ENCODE results near the gene SLC24A4.

The SLC24A4 gene, protein sequence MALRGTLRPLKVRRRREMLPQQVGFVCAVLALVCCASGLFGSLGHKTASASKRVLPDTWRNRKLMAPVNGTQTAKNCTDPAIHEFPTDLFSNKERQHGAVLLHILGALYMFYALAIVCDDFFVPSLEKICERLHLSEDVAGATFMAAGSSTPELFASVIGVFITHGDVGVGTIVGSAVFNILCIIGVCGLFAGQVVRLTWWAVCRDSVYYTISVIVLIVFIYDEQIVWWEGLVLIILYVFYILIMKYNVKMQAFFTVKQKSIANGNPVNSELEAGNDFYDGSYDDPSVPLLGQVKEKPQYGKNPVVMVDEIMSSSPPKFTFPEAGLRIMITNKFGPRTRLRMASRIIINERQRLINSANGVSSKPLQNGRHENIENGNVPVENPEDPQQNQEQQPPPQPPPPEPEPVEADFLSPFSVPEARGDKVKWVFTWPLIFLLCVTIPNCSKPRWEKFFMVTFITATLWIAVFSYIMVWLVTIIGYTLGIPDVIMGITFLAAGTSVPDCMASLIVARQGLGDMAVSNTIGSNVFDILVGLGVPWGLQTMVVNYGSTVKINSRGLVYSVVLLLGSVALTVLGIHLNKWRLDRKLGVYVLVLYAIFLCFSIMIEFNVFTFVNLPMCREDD

GRCh38 chr14:92323011-92323915 lies at the start of gene SLC24A4:
SLC24A4 (plus strand) TSS chr14:92323165; CDS start chr14:92323831, 666 bp downstream.
- in situ Hi-C loops (cut with MboI; ENCODE audit: low pct_unique_long_range_greater_than_20kb, low sequenced_read_pairs) = no loop called here
- DNase-seq = no peak

GRCh38 chr14:92273166-92273565 lies 49.8 kb upstream of the SLC24A4 start:
- in situ Hi-C loops (cut with MboI; ENCODE audit: low pct_unique_long_range_greater_than_20kb, low sequenced_read_pairs) = no loop called here
- no peak for DNase-seq

DNA sequence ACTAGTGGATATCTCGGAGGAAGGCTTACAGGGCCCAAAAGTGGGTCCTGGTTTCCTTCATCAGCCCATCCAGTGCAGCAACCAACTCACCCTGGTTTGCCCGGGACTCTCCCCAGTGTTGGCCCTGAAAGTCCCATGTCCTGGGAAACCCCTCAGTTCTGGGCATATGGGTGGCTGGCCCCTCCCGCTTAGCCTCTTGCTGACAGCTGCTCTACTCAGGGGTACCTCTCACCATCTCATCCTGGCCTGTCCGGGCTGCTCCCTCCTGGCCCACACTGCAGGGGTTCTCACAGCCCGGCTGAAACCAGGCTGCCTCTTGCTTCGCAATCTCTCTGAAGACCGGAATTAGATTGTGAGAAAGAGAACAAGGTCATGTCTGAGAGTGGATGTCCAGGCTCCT lies 48.9 kb upstream of the SLC24A4 start:
- in situ Hi-C loops (cut with MboI; ENCODE audit: low pct_unique_long_range_greater_than_20kb, low sequenced_read_pairs) = no loop called here
- no peak for DNase-seq

- in situ Hi-C loops (cut with MboI; ENCODE audit: low pct_unique_long_range_greater_than_20kb, low sequenced_read_pairs) = no loop called here
- no peak for DNase-seq
Measured at GRCh38 chr14:92276074-92276473, 46.9 kb upstream of the SLC24A4 start.

- no peak for DNase-seq
- in situ Hi-C loops (cut with MboI; ENCODE audit: low pct_unique_long_range_greater_than_20kb, low sequenced_read_pairs) = no loop called here
Measured at GRCh38 chr14:92277031-92277430, 45.9 kb upstream of the SLC24A4 start.

GRCh38 chr14:92280554-92281262 lies 42.3 kb upstream of the SLC24A4 start:
- DNase-seq = no peak
- in situ Hi-C loops (cut with MboI; ENCODE audit: low pct_unique_long_range_greater_than_20kb, low sequenced_read_pairs) = no loop called here

- in situ Hi-C loops (cut with MboI; ENCODE audit: low pct_unique_long_range_greater_than_20kb, low sequenced_read_pairs) = no loop called here
- no peak for DNase-seq
Measured at GRCh38 chr14:92282669-92283068, 40.3 kb upstream of the SLC24A4 start.

GRCh38 chr14:92285311-92285710 lies 37.7 kb upstream of the SLC24A4 start:
- in situ Hi-C loops (cut with MboI; ENCODE audit: low pct_unique_long_range_greater_than_20kb, low sequenced_read_pairs) = no loop called here
- DNase-seq = no peak

DNA sequence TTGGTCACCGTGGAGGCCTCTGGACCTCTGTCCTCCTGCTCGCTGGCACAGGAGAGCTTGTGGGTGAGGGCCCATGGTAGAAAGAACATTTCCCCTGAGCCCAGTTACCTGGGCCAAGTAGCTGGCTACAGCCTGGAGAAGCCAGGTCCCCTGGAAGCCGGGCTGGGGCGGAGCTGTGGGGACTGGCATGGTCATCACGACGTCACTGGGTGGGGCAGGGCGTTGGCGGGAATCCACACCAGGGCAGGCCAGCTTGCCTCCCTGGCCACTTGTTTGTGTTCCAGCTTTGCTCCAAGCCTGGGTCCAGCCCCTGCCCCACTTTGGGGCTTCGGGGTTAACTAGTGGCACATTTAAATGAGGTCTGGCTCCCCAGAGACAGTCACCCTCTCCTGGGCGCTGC lies 35.0 kb upstream of the SLC24A4 start:
- DNase-seq = no peak
- in situ Hi-C loops (cut with MboI; ENCODE audit: low pct_unique_long_range_greater_than_20kb, low sequenced_read_pairs) = no loop called here

DNA sequence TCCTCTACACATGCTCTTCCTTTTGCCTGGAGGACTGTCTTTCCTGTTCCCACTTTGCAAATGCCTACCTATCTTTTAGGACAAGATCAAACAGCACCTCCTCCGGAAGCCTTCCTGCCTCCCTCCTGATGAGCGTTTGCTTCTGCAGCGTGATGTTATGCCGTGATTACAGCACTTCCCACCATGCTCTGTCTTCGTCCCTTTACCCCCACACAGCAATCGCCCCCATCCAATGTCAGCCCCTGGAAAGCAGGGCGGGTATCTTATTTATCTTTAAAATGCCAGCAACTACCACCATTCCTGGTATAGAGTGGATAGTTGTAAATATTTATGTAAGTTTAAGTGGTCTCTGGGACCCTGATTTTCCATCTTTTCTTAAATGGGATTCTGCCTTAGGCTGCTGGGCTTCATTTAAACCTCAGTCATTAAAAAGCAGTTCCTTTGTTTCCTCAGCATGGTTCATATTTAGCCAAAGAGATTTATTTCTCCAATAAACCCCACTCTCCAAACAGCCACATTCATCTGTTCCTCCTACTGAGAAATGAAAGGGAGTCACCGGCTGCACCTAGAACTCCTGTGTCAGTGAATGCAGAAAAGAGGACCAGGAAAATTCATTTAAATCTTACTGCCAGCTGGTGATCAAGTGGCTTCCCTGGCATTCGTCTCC lies 33.8 kb upstream of the SLC24A4 start:
- in situ Hi-C loops (cut with MboI; ENCODE audit: low pct_unique_long_range_greater_than_20kb, low sequenced_read_pairs) = no loop called here

GRCh38 chr14:92292673-92293072 lies 30.3 kb upstream of the SLC24A4 start:
- in situ Hi-C loops (cut with MboI; ENCODE audit: low pct_unique_long_range_greater_than_20kb, low sequenced_read_pairs) = no loop called here
- DNase-seq = no peak

More for the DNA sequence above, 33.8 kb upstream of the SLC24A4 start:
- DNase-seq = no peak

GRCh38 chr14:92294506-92294905 lies 28.5 kb upstream of the SLC24A4 start:
- in situ Hi-C loops (cut with MboI; ENCODE audit: low pct_unique_long_range_greater_than_20kb, low sequenced_read_pairs) = no loop called here
- no peak for DNase-seq

DNA sequence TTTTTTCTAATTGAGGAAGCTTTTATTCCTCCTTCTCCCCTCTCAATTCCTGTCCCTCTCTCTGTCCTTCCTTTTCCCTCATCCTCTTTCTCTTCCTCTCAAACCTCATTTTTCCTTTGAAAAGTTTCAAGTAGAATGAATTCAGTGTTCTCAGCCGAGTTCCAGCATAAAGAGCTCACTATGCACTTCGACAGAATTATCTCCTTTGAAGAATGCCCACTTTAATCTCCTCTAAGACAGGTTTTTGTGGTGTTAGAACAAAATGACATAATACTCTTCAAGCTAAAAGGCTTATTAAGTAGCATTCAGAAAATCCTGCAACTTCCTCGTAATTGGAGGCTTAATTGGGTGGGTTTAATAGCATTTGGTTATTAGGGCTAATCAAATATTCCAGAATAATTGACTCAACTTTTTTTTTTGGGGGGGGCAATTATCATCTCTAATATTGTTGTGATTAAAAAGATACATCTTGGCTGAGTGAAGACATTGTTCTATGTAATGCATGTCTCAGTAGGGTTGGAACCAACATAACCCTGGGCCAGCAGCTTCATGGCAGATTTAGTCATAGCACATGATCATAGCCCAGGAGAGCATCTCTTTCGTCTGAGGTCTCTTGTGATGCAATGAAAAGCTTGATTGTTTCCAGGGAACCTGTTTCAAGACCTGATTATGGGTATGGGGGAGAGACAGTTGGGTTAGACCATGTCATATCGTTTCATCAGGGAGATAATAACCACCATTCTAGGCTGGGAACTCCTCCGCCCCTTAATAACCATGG lies 25.0 kb upstream of the SLC24A4 start:
- DNase-seq = no peak
- in situ Hi-C loops (cut with MboI; ENCODE audit: low pct_unique_long_range_greater_than_20kb, low sequenced_read_pairs) = no loop called here

GRCh38 chr14:92302481-92302880 lies 20.5 kb upstream of the SLC24A4 start:
- in situ Hi-C loops (cut with MboI; ENCODE audit: low pct_unique_long_range_greater_than_20kb, low sequenced_read_pairs) = no loop called here
- DNase-seq = no peak

DNA sequence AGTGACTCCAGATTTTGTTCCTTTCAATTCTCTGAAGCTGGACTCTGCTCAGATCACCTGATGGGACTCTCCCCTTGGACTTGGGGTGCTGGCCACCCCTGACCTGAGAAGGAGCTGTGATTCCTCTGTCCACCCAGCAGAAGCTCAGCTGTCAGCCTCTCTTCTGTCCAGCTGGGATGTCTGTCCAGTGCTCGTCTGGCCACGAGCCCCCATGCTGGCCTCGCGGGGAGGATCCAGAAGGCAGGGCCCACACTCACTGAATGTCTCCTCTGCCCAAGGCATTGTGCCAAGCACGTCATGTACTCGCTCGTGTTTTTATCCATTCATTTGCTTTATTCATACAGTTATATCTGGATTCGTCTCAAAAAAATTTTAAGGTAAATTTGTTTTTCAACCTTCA lies 14.2 kb upstream of the SLC24A4 start:
- no peak for DNase-seq
- in situ Hi-C loops (cut with MboI; ENCODE audit: low pct_unique_long_range_greater_than_20kb, low sequenced_read_pairs) = no loop called here

DNA sequence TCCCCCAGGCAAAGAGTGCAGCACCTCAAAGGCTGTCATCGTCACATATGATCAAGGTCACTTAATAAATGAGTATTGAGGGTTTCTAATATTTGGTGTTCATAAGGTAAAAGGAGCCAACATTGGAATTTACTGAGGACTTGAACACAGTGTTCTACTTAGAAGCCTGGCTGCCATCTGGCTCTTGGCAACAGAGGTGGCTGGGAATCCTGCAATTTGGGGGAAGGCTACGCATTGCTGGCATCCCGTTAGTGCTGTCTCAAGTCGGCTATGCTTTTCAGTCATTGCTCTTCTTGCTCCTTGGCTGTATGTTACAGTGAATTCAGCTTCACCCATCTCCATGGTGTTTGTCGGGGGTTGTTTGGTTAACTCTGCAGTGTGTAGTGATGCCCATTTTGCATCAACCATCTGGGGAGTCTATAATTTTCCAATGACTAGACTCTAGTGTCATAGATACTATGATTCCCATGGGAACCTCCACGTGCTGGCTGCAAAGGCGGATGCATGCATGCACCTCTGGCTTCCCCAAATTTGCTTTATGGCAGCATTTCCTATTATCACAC lies 12.9 kb upstream of the SLC24A4 start:
- in situ Hi-C loops (cut with MboI; ENCODE audit: low pct_unique_long_range_greater_than_20kb, low sequenced_read_pairs) = no loop called here
- no peak for DNase-seq

DNA sequence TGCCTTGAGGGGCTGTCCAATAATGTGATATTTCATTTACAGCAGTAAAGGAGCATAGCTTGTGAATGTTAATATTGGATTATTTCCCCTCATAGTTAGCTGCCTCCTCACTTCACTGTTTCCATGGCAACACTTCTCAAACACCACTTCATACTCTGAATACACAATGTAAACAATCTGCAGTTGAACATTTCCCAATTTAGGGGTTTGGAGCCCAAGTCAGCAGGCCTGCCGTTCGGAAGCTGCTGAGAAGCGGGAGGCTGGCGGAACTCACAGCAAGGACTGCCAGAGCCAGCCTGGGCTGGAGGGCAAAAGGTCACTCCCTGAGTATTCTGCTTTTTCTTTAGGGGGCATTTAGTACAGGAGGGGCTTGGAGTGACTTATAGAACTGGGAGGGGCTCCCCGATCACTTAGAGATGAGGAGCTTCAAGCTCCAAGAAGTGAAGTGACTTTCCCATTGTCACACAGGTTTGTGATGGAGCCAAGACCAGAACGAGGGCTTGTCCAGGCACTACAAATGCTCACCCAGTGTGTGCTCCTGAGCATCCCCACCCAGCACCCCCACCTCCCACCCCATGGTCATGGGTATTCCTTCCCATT lies 12.1 kb upstream of the SLC24A4 start:
- DNase-seq = no peak
- in situ Hi-C loops (cut with MboI; ENCODE audit: low pct_unique_long_range_greater_than_20kb, low sequenced_read_pairs) = no loop called here

All from KBM-7 (cell line).